Sigmoid colon (tissue), 4 donors: Measurements from ENCODE around the gene WDFY2.

ENCODE experiments used
- EP300 ChIP-seq, 4 donors: sonication (generic); formaldehyde crosslinking; IDR thresholded peaks; one replicate each; pipeline ENCODE4 v1.6.1; 2017; ENCODE audit warnings: antibody characterized with exemption in 4 of 4
- POLR2A ChIP-seq, 2 donors: fragments of 450-650 bp; IDR thresholded peaks; one replicate each; pipeline ENCODE4 v1.6.1; 2016; ENCODE audit warnings: antibody characterized with exemption in 2 of 2, mild to moderate bottlenecking in 2 of 2, moderate library complexity in 2 of 2
- POLR2AphosphoS5 ChIP-seq, 4 donors: sonication (generic); formaldehyde crosslinking; IDR thresholded peaks; one replicate each; pipeline ENCODE4 v1.6.1; 2017; ENCODE audit warnings: antibody characterized with exemption in 4 of 4
- TF ChIP-seq, protein P1 (sequence below), 4 experiments: fragments of 450-650 bp in 3 of 4; fragments of 200-600 bp in 1 of 4; IDR thresholded peaks; one replicate each; pipeline ENCODE4 v1.5.1; 2016 to 2019; ENCODE audit warnings: antibody characterized with exemption in 4 of 4, mild to moderate bottlenecking in 3 of 4, moderate library complexity in 2 of 4

GRCh38 chr13:51768378-51768921 lies 184.2 kb downstream of the WDFY2 start:
- TF ChIP-seq POLR2A (IDR thresholded peaks at IDR 0.05): no peak
- TF ChIP-seq, protein P1, sequence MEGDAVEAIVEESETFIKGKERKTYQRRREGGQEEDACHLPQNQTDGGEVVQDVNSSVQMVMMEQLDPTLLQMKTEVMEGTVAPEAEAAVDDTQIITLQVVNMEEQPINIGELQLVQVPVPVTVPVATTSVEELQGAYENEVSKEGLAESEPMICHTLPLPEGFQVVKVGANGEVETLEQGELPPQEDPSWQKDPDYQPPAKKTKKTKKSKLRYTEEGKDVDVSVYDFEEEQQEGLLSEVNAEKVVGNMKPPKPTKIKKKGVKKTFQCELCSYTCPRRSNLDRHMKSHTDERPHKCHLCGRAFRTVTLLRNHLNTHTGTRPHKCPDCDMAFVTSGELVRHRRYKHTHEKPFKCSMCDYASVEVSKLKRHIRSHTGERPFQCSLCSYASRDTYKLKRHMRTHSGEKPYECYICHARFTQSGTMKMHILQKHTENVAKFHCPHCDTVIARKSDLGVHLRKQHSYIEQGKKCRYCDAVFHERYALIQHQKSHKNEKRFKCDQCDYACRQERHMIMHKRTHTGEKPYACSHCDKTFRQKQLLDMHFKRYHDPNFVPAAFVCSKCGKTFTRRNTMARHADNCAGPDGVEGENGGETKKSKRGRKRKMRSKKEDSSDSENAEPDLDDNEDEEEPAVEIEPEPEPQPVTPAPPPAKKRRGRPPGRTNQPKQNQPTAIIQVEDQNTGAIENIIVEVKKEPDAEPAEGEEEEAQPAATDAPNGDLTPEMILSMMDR (IDR thresholded peaks at IDR 0.05): no peak
- no peak for TF ChIP-seq POLR2AphosphoS5 (IDR thresholded peaks at IDR 0.05)
- TF ChIP-seq EP300 (IDR thresholded peaks at IDR 0.05): no peak
